GM12878 (cell line): ENCODE results near the gene ZDHHC3. TPM values are rescaled to one million over a fixed set of nuclear protein-coding genes. Genes with fewer than 3 reads are reported as not detected.

Experiments used
- BHLHE40 ChIP-seq, 2 experiments: fragments of 450-650 bp in 1 of 2; IDR thresholded peaks; 2 replicates each; pipeline ENCODE4 v1.6.1; 2011 to 2017; ENCODE audit warnings: low read depth in 2 of 2, borderline replicate concordance in 1 of 2, improper control_type of control experiment in 1 of 2, low read length in 1 of 2, mild to moderate bottlenecking in 1 of 2
- ESRRA ChIP-seq: IDR thresholded peaks from 2 replicates; pipeline ENCODE4 v1.6.1; 2012; ENCODE audit warnings: mild to moderate bottlenecking, low read length, improper control_type of control experiment
- HDGF ChIP-seq: fragments of 450-650 bp; IDR thresholded peaks from 2 replicates; pipeline ENCODE4 v1.6.1; 2016; ENCODE audit warnings: antibody characterized with exemption
- IRF4 ChIP-seq: IDR thresholded peaks from 2 replicates; pipeline ENCODE4 v1.6.1; 2011; ENCODE audit warnings: low read depth, low read length
- MEF2B ChIP-seq: fragments of 450-650 bp; IDR thresholded peaks from 2 replicates; pipeline ENCODE4 v1.6.1; 2018; ENCODE audit warnings: mild to moderate bottlenecking, moderate library complexity; ENCODE audit not compliant: partially characterized antibody, poor library complexity, severe bottlenecking
- MYC ChIP-seq: IDR thresholded peaks from 2 replicates; pipeline ENCODE4 v1.6.1; 2011; ENCODE audit warnings: mild to moderate bottlenecking, low read length, moderate library complexity, inconsistent platforms; ENCODE audit not compliant: insufficient read depth, insufficient replicate concordance, insufficient read length, severe bottlenecking
- RUNX3 ChIP-seq: IDR thresholded peaks from 2 replicates; pipeline ENCODE4 v1.6.1; 2012; ENCODE audit warnings: low read length, inconsistent platforms
- STAT3 ChIP-seq: IDR thresholded peaks from 2 replicates; pipeline ENCODE4 v1.6.1; 2011; ENCODE audit warnings: low read depth, low read length, improper control_type of control experiment
- TCF7 ChIP-seq: IDR thresholded peaks from 2 replicates; pipeline ENCODE4 v1.6.1; 2014; ENCODE audit warnings: antibody characterized with exemption, borderline replicate concordance
- polyA plus RNA-seq, 11 experiments: library from polyadenylated mRNA; depleted of rRNA in 4 of 11; unstranded in 6 of 11; stranded (reverse) in 5 of 11; fragments of >200 nt; fragmentation: Nextera tagmentation in 4 of 11; fragmentation: Illumina TruSeq in 1 of 11; extraction: Ambion mirVana in 4 of 11; extraction: Trizol in 1 of 11; gene quantifications; 1 replicate in 1 of 11; 2 replicates in 10 of 11; pipeline versions ENCODE4 v1.2.1 to v1.2.3, GENCODE V29; 2011 to 2016; ENCODE audit warnings: inconsistent platforms in 2 of 11, missing spikeins in 2 of 11, low read depth in 1 of 11
- total RNA-seq, 4 experiments: library from RNA; depleted of rRNA in 3 of 4; stranded (reverse); fragments of >200 nt in 3 of 4; fragmentation: Illumina TruSeq in 1 of 4; extraction: Trizol in 1 of 4; gene quantifications; 2 replicates each; pipeline versions ENCODE4 v1.2.1 to v1.2.3, GENCODE V29; 2013 to 2021
- TF ChIP-seq, protein P1 (sequence below): IDR thresholded peaks from 2 replicates; pipeline ENCODE4 v1.6.1; 2012; ENCODE audit warnings: improper control_type of control experiment, low read depth, low read length; ENCODE audit not compliant: insufficient replicate concordance

The ZDHHC3 gene
- total and polyA plus RNA-seq, 10 of the 15 experiments (the other 5 are each of a cell fraction or from before 2014, with no cell fraction given) = 6.8 to 79.1 (median 40.8) TPM

GRCh38 chr3:44970926-44971490 is 5.0 kb downstream of the ZDHHC3 start (continued):
- TF ChIP-seq STAT3 = no peak
- no peak for TF ChIP-seq RUNX3
- no peak for TF ChIP-seq BHLHE40 (IDR thresholded peaks at IDR 0.05; ENCODE audit: borderline replicate concordance in 1 of 2, low read depth in 2 of 2, low read length in 1 of 2)
- TF ChIP-seq ESRRA = no peak
- no peak for TF ChIP-seq MYC
- no peak for TF ChIP-seq HDGF
- TF ChIP-seq, protein P1, sequence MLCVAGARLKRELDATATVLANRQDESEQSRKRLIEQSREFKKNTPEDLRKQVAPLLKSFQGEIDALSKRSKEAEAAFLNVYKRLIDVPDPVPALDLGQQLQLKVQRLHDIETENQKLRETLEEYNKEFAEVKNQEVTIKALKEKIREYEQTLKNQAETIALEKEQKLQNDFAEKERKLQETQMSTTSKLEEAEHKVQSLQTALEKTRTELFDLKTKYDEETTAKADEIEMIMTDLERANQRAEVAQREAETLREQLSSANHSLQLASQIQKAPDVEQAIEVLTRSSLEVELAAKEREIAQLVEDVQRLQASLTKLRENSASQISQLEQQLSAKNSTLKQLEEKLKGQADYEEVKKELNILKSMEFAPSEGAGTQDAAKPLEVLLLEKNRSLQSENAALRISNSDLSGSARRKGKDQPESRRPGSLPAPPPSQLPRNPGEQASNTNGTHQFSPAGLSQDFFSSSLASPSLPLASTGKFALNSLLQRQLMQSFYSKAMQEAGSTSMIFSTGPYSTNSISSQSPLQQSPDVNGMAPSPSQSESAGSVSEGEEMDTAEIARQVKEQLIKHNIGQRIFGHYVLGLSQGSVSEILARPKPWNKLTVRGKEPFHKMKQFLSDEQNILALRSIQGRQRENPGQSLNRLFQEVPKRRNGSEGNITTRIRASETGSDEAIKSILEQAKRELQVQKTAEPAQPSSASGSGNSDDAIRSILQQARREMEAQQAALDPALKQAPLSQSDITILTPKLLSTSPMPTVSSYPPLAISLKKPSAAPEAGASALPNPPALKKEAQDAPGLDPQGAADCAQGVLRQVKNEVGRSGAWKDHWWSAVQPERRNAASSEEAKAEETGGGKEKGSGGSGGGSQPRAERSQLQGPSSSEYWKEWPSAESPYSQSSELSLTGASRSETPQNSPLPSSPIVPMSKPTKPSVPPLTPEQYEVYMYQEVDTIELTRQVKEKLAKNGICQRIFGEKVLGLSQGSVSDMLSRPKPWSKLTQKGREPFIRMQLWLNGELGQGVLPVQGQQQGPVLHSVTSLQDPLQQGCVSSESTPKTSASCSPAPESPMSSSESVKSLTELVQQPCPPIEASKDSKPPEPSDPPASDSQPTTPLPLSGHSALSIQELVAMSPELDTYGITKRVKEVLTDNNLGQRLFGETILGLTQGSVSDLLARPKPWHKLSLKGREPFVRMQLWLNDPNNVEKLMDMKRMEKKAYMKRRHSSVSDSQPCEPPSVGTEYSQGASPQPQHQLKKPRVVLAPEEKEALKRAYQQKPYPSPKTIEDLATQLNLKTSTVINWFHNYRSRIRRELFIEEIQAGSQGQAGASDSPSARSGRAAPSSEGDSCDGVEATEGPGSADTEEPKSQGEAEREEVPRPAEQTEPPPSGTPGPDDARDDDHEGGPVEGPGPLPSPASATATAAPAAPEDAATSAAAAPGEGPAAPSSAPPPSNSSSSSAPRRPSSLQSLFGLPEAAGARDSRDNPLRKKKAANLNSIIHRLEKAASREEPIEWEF = no peak
- no peak for TF ChIP-seq MEF2B
- TF ChIP-seq IRF4 = no peak
- TF ChIP-seq TCF7 = no peak
